ENCODE results near the gene LRSAM1. TPM values are rescaled to one million over a fixed set of nuclear protein-coding genes. Genes with fewer than 3 reads are reported as not detected.
"Not testable (repeated sequence)": the region's sequence is repeated elsewhere in the genome, so short reads cannot be mapped to it uniquely, and the experiment has no call there.

The LRSAM1 gene
- total RNA-seq, 4 donors from 2014 or later, result 8.0 to 16.2 (median 12.9) TPM

DNA sequence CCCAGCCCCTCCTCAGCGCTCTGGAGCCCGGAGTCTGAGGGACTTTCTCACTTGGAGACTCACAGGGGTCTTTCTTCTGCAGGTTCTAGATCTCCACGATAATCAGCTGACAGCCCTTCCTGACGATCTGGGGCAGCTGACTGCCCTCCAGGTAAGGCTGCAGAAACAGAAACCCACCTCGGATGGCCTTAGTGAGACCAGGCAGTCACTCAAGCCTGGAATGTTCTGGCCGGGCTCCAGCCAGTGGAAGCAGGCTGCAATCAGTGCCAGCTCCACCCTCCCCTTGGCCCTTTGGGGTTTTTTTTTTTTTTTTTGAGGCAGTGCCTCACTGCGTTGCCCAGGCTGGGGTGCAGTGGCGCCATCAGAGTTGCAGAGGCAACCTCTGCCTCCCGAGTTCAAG is 7.6 kb downstream of the LRSAM1 start:
- intact Hi-C loops (cut with DNase I), result no loop called here
- Histone ChIP-seq H3K27ac (no peak overlapping the region), H3K36me3 (peaks cover 9 to 98% (median 52%) of the 10 kb centered on the region in 3 donors), H3K4me1 (peaks cover 0 to 10% (median 3%) of the 10 kb centered on the region in 3 donors), H3K9me3 (no peaks in the 10 kb centered on the region), H3K27me3 (no peaks in the 10 kb centered on the region), H3K4me3 (no peak overlapping the region)
- TF ChIP-seq, protein P1, sequence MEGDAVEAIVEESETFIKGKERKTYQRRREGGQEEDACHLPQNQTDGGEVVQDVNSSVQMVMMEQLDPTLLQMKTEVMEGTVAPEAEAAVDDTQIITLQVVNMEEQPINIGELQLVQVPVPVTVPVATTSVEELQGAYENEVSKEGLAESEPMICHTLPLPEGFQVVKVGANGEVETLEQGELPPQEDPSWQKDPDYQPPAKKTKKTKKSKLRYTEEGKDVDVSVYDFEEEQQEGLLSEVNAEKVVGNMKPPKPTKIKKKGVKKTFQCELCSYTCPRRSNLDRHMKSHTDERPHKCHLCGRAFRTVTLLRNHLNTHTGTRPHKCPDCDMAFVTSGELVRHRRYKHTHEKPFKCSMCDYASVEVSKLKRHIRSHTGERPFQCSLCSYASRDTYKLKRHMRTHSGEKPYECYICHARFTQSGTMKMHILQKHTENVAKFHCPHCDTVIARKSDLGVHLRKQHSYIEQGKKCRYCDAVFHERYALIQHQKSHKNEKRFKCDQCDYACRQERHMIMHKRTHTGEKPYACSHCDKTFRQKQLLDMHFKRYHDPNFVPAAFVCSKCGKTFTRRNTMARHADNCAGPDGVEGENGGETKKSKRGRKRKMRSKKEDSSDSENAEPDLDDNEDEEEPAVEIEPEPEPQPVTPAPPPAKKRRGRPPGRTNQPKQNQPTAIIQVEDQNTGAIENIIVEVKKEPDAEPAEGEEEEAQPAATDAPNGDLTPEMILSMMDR (IDR thresholded peaks at IDR 0.05), result no peak
- TF ChIP-seq POLR2A (IDR thresholded peaks at IDR 0.05), result no peak
- DNase-seq, result no peak
- 82 to 85% methylated on average over 9 of the region's 9 CpGs for WGBS, 2 donors

DNA sequence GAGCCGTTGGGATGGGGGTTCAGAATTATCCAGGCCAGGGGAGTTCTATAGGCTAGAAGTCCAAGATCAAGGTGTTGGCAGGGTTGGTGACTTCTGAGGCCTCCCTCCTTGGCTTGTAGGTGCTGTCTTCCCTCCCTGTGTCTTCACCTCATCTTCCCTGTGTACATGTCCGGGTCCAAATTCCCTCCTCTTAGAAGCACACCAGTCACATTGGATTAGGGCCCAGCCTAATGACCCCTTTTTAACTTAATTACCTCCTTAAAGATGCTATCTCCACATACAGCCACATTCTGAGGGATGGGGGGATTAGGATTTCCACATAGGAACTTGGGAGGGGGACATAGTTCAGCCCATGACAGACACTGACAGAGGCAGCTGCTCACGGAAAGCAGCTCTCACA is 12.1 kb downstream of the LRSAM1 start:
- Histone ChIP-seq H3K36me3 (peaks cover 9 to 95% (median 49%) of the 10 kb centered on the region in 3 donors), H3K4me1 (no peaks in the 10 kb centered on the region), H3K4me3 (no peak overlapping the region), H3K9me3 (no peaks in the 10 kb centered on the region), H3K27me3 (no peaks in the 10 kb centered on the region), H3K27ac (no peak overlapping the region)
- 88 to 93% methylated on average over 2 to 3 of the region's 3 CpGs for WGBS, 2 donors
- TF ChIP-seq, protein P1 (IDR thresholded peaks at IDR 0.05), result no peak
- TF ChIP-seq POLR2A (IDR thresholded peaks at IDR 0.05), result no peak
- no peak for DNase-seq
- intact Hi-C loops (cut with DNase I), result no loop called here

DNA sequence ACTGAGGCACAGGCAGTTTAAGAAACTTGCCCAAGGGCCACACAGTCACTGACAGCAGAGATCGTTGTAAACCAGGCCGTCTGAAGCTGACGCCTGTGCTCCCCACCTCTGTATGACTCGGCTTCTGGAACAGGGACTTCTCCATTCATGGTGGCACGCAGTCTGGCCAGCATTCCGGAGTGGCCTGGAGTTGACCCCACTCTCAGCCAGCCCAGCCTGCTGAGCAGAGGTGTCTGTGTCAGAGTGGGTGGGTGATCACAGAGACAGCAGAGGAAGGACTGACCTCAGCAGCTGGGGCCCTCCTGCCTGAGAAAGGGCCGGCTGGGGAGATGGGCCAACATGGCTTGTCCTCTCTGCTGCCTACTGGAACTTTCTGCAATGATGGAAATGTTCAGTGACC is 12.6 kb downstream of the LRSAM1 start:
- intact Hi-C loops (cut with DNase I), result no loop called here
- TF ChIP-seq POLR2A (IDR thresholded peaks at IDR 0.05), result no peak
- TF ChIP-seq, protein P1 (IDR thresholded peaks at IDR 0.05), result no peak
- no peaks in the 10 kb centered on the region for H3K4me1 ChIP-seq
- no peak overlapping the region for H3K4me3 ChIP-seq
- no peaks in the 10 kb centered on the region for H3K27me3 ChIP-seq
- H3K9me3 ChIP-seq, result no peaks in the 10 kb centered on the region
- no peak overlapping the region for H3K27ac ChIP-seq
- WGBS, 2 donors, result 50 to 84% methylated on average over 1 to 5 of the region's 7 CpGs
- no peak for DNase-seq
- H3K36me3 ChIP-seq, result peaks cover 9 to 95% (median 49%) of the 10 kb centered on the region in 3 donors

DNA sequence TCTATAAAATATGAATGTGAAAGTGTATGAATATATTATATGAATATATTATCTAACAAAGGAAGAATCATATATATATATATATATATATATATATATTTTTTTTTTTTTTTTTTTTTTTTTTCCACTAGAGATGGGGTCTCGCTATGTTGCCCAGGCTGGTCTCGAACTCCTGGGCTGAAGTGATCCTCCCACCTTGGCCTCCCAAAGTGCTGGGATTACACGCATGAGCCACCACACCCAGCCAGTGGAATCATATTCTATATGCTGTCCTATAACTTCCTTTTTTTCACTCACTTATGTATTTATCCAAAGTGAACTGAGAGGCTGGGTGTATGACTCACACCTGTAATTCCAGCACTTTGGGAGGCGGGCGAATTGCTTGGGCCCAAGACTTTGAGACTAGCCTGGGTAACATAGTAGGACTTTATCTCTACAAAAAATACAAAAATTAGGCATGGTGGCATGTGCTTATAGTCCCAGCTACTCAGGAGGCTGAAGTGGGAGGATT is 15.2 kb downstream of the LRSAM1 start:
- H3K4me3 ChIP-seq; H3K27ac ChIP-seq; H3K4me1 ChIP-seq; H3K27me3 ChIP-seq; intact Hi-C loops (cut with DNase I); DNase-seq; H3K9me3 ChIP-seq: not testable (repeated sequence)
- WGBS, 2 donors, result 83 to 87% methylated on average over 2 to 5 of the region's 5 CpGs
- H3K36me3 ChIP-seq, result peaks cover 3 to 95% (median 35%) of the 10 kb centered on the region in 3 donors

DNA sequence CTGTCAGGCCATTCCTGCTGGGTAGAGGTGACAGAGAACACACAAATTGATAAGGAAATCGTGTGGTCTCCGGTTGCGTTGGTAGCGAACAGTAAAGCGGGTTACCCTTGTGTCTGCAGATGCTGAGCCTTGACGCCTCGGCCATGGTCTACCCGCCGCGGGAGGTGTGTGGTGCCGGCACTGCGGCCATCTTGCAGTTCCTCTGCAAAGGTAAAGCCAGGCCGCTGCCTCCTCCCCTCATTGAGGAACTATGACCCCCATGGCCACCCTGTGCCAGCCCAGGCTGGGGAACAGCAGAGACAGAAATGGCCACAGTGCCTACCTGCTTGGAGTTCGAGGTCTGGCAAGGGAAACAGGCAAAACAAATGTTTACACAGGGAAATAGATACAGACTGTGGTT is 16.3 kb downstream of the LRSAM1 start:
- Histone ChIP-seq H3K4me1 (no peaks in the 10 kb centered on the region), H3K27ac (no peak overlapping the region), H3K36me3 (peaks cover 0 to 88% (median 23%) of the 10 kb centered on the region in 3 donors), H3K4me3 (no peak overlapping the region), H3K9me3 (no peaks in the 10 kb centered on the region), H3K27me3 (no peaks in the 10 kb centered on the region)
- 93% methylated on average over 5 of the region's 14 CpGs; no CpG with 5 or more reads in 1 of the 2 donors for WGBS, 2 donors
- TF ChIP-seq, protein P1 (IDR thresholded peaks at IDR 0.05), result no peak
- TF ChIP-seq POLR2A (IDR thresholded peaks at IDR 0.05), result no peak
- intact Hi-C loops (cut with DNase I), result no loop called here
- DNase-seq, result no peak

DNA sequence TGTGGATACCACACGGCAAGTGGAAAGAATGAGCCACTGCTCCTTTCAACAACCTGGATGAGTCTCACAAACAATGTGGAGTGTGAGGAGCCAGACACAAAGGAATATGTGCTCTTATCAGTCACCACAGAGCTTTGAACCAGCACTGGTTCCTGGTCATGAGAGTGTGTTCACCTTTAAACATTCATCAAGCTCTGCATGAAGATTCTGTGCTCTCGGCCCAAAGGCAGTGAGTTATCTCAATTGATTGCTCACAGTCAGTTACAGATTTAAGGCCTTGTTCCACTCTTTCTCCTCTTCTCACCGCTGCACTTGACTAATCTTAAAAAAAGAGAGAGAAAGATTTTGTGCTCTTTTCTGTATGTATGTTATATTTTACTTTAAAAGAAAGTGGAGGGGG is 19.4 kb downstream of the LRSAM1 start:
- intact Hi-C loops (cut with DNase I), result no loop called here
- Histone ChIP-seq H3K4me1 (no peaks in the 10 kb centered on the region), H3K4me3 (no peak overlapping the region), H3K27ac (no peak overlapping the region), H3K36me3 (peaks cover 0 to 84% (median 0%) of the 10 kb centered on the region in 3 donors), H3K9me3 (no peaks in the 10 kb centered on the region), H3K27me3 (no peaks in the 10 kb centered on the region)
- 90 to 94% methylated on average over 3 of the region's 3 CpGs for WGBS, 2 donors
- TF ChIP-seq, protein P1 (IDR thresholded peaks at IDR 0.05), result no peak
- TF ChIP-seq POLR2A (IDR thresholded peaks at IDR 0.05), result no peak
- no peak for DNase-seq

Measured in esophagus squamous epithelium (tissue), 5 donors.